SK-N-SH (cell line): ENCODE measurements around the gene SAA1. TPM values are rescaled to one million over a fixed set of nuclear protein-coding genes. Genes with fewer than 3 reads are reported as not detected.
"Not testable (repeated sequence)": the region's sequence is repeated elsewhere in the genome, so short reads cannot be mapped to it uniquely, and the experiment has no call there.

ENCODE experiments used
- CTCF ChIA-PET: fragments of 300-600, 350-600 bp; formaldehyde crosslinking; extraction: SDS; loops from one replicate; lab custom pipeline; 2021; lab: Yijun Ruan, JAX
- POLR2A ChIA-PET: fragments of 350-600 bp; sonication (Branson Sonifier 250); formaldehyde crosslinking; extraction: SDS; loops from one replicate; lab custom pipeline; 2020; ENCODE audit warnings: antibody characterized with exemption, inconsistent platforms; lab: Yijun Ruan, JAX
- DNase-seq: peaks from one replicate; pipeline ENCODE4 v3.0.0; 2012
- H2AFZ ChIP-seq: fragments of 200-600 bp; sonication (generic); 2 replicates; pipeline ENCODE4 v1.8.1; 2016; ENCODE audit warnings: antibody characterized with exemption, mild to moderate bottlenecking, low read depth
- H3F3A ChIP-seq: fragments of 200-600 bp; sonication (generic); replicated peaks from 2 replicates; pipeline ENCODE3; 2016; ENCODE audit warnings: antibody characterized with exemption, mild to moderate bottlenecking; ENCODE audit not compliant: insufficient read depth
- H3K27ac ChIP-seq, 2 experiments: fragments of 200-500 bp in 1 of 2; fragments of 200-600 bp in 1 of 2; sonication (Bioruptor generic) in 1 of 2; sonication (generic), shearing (Covaris generic) in 1 of 2; 2 replicates each; pipeline versions ENCODE4 v1.5.1 to v1.6.1; 2014 to 2016; ENCODE audit warnings: low read depth in 2 of 2, inconsistent platforms in 1 of 2, low read length in 1 of 2, mild to moderate bottlenecking in 1 of 2, mixed read lengths in 1 of 2
- H3K27me3 ChIP-seq: fragments of 200-600 bp; sonication (generic), shearing (Covaris generic); 2 replicates; pipeline ENCODE4 v1.6.1; 2016; ENCODE audit warnings: mixed run types; ENCODE audit not compliant: insufficient read depth
- H3K36me3 ChIP-seq, 2 experiments: fragments of 200-500 bp in 1 of 2; fragments of 200-600 bp in 1 of 2; sonication (Bioruptor generic) in 1 of 2; sonication (generic) in 1 of 2; replicated peaks in 1 of 2; 2 replicates each; pipeline versions ENCODE3 to v1.5.1; 2014 to 2016; ENCODE audit warnings: low read length in 1 of 2, mild to moderate bottlenecking in 1 of 2; ENCODE audit not compliant: insufficient read depth in 2 of 2, control insufficient read depth in 1 of 2
- H3K4me1 ChIP-seq, 2 experiments: fragments of 200-500 bp in 1 of 2; fragments of 200-600 bp in 1 of 2; sonication (Bioruptor generic) in 1 of 2; sonication (generic), shearing (Covaris generic) in 1 of 2; 2 replicates each; pipeline versions ENCODE4 v1.5.1 to v1.6.1; 2014 to 2016; ENCODE audit warnings: low read depth in 1 of 2, low read length in 1 of 2, mixed run types in 1 of 2; ENCODE audit not compliant: insufficient read depth in 2 of 2, control insufficient read depth in 1 of 2
- H3K4me2 ChIP-seq: fragments of 200-600 bp; sonication (generic), shearing (Covaris generic); 2 replicates; pipeline ENCODE4 v1.6.1; 2017; ENCODE audit warnings: mixed run types
- H3K4me3 ChIP-seq, 2 experiments: fragments of 200-500 bp in 1 of 2; fragments of 200-600 bp in 1 of 2; sonication (Bioruptor generic) in 1 of 2; sonication (generic), shearing (Covaris generic) in 1 of 2; 2 replicates each; pipeline versions ENCODE4 v1.5.1 to v1.8.1; 2014 to 2016; ENCODE audit warnings: low read depth in 2 of 2, inconsistent platforms in 1 of 2, low read length in 1 of 2, mild to moderate bottlenecking in 1 of 2, mixed read lengths in 1 of 2, moderate library complexity in 1 of 2
- H3K79me2 ChIP-seq: fragments of 200-600 bp; sonication (generic); 2 replicates; pipeline ENCODE4 v1.8.1; 2017; ENCODE audit warnings: mild to moderate bottlenecking; ENCODE audit not compliant: insufficient read depth
- H3K9ac ChIP-seq: fragments of 200-600 bp; sonication (generic); 2 replicates; pipeline ENCODE4 v1.6.1; 2017; ENCODE audit warnings: mixed run types
- H3K9me2 ChIP-seq: fragments of 200-600 bp; sonication (generic); 2 replicates; pipeline ENCODE4 v1.6.1; 2017; ENCODE audit warnings: mixed run types
- H3K9me3 ChIP-seq: fragments of 200-600 bp; sonication (generic); 2 replicates; pipeline ENCODE4 v1.6.1; 2017; ENCODE audit warnings: mixed run types, mild to moderate bottlenecking, moderate library complexity
- H4K20me1 ChIP-seq: fragments of 200-600 bp; sonication (generic); 2 replicates; pipeline ENCODE4 v1.6.1; 2017; ENCODE audit warnings: mild to moderate bottlenecking, mixed run types; ENCODE audit not compliant: insufficient read depth
- EZH2phosphoT487 ChIP-seq: fragments of 200-600 bp; sonication (generic); IDR thresholded peaks from 2 replicates; pipeline ENCODE4 v1.6.1; 2017; ENCODE audit warnings: low read depth, mixed run types, mild to moderate bottlenecking, antibody characterized with exemption, moderate library complexity, borderline replicate concordance
- FOSL2 ChIP-seq: IDR thresholded peaks from 2 replicates; pipeline ENCODE4 v1.4.0; 2012; ENCODE audit warnings: low read depth, mild to moderate bottlenecking, moderate library complexity, borderline replicate concordance
- NFIC ChIP-seq: IDR thresholded peaks from 2 replicates; pipeline ENCODE4 v1.4.0; 2012; ENCODE audit warnings: borderline replicate concordance
- RCOR1 ChIP-seq: fragments of 150-350 bp; IDR thresholded peaks from 2 replicates; pipeline ENCODE4 v1.6.1; 2017; ENCODE audit warnings: antibody characterized with exemption, low read length
- RFX5 ChIP-seq: IDR thresholded peaks from 2 replicates; pipeline ENCODE4 v1.6.1; 2012; ENCODE audit warnings: mild to moderate bottlenecking, improper control_type of control experiment, low read length
- RXRA ChIP-seq: IDR thresholded peaks from 2 replicates; pipeline ENCODE4 v1.4.0; 2012; ENCODE audit warnings: low read depth, mild to moderate bottlenecking, borderline replicate concordance
- SIN3A ChIP-seq: IDR thresholded peaks from 2 replicates; pipeline ENCODE4 v1.6.1; 2012; ENCODE audit warnings: low read depth, mild to moderate bottlenecking, low read length, moderate library complexity, borderline replicate concordance
- SMC3 ChIP-seq: IDR thresholded peaks from 2 replicates; pipeline ENCODE4 v1.6.1; 2012; ENCODE audit warnings: low read depth, low read length, improper control_type of control experiment
- TEAD4 ChIP-seq: IDR thresholded peaks from 2 replicates; pipeline ENCODE4 v1.4.0; 2012; ENCODE audit warnings: mild to moderate bottlenecking, borderline replicate concordance; ENCODE audit not compliant: insufficient read depth
- USF2 ChIP-seq: fragments of 150-350 bp; IDR thresholded peaks from 2 replicates; pipeline ENCODE4 v1.6.1; 2017; ENCODE audit warnings: antibody characterized with exemption, low read length, low read depth, borderline replicate concordance
- WGBS: methylation state at CpG from one replicate; pipeline ENCODE4 v1.1.6; 2017; ENCODE audit warnings: low lambda C conversion rate; 5-methylcytosine and 5-hydroxymethylcytosine counted together
- polyA plus RNA-seq, 3 experiments: library from polyadenylated mRNA; depleted of rRNA; stranded (reverse); fragments of >200 nt; gene quantifications; 2 replicates each; pipeline ENCODE4 v1.2.3, GENCODE V29; 2012
- TF ChIP-seq, protein P1 (sequence below): fragments of 150-350 bp; IDR thresholded peaks from 2 replicates; pipeline ENCODE4 v1.6.1; 2016; ENCODE audit warnings: mild to moderate bottlenecking, low read depth, low read length

The SAA1 gene
- polyA plus RNA-seq, 1 of the 3 experiments (the other 2 are of a cell fraction): not detected

GRCh38 chr11:18264677-18265555 lies 1.1 kb upstream of the SAA1 start:
- H3K79me2 ChIP-seq: no peaks in the 10 kb centered on the region
- H3K9me3 ChIP-seq: no peaks in the 10 kb centered on the region
- H2AFZ ChIP-seq: no peak overlapping the region
- ChIA-PET POLR2A (no interaction called here), CTCF (interaction anchor here (0.8 to 1.2 kb wide), 2 partner anchors 21 to 94 kb away, joined by 3 to 4 read pairs (median 4); no protein-coding TSS in a partner anchor)
- H3K27me3 ChIP-seq: no peaks in the 10 kb centered on the region
- TF ChIP-seq USF2 (no peak), EZH2phosphoT487 (no peak), TEAD4 (no peak), RFX5 (no peak), NFIC (no peak), SMC3 (no peak), SIN3A (no peak), FOSL2 (no peak), RCOR1 (no peak), RXRA (no peak)
- TF ChIP-seq, protein P1, sequence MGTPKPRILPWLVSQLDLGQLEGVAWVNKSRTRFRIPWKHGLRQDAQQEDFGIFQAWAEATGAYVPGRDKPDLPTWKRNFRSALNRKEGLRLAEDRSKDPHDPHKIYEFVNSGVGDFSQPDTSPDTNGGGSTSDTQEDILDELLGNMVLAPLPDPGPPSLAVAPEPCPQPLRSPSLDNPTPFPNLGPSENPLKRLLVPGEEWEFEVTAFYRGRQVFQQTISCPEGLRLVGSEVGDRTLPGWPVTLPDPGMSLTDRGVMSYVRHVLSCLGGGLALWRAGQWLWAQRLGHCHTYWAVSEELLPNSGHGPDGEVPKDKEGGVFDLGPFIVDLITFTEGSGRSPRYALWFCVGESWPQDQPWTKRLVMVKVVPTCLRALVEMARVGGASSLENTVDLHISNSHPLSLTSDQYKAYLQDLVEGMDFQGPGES: no peak
- WGBS: 65% methylated on average over 1 of the region's 1 CpG
- H4K20me1 ChIP-seq: no peaks in the 10 kb centered on the region
- H3K4me1 ChIP-seq: no peaks in the 10 kb centered on the region
- H3K9me2 ChIP-seq: no peaks in the 10 kb centered on the region
- no peaks in the 10 kb centered on the region for H3F3A ChIP-seq
- no peaks in the 10 kb centered on the region for H3K36me3 ChIP-seq
- no peak overlapping the region for H3K4me2 ChIP-seq
- no peak overlapping the region for H3K27ac ChIP-seq
- H3K9ac ChIP-seq: no peak overlapping the region
- no peak overlapping the region for H3K4me3 ChIP-seq
- DNase-seq: no peak

DNA sequence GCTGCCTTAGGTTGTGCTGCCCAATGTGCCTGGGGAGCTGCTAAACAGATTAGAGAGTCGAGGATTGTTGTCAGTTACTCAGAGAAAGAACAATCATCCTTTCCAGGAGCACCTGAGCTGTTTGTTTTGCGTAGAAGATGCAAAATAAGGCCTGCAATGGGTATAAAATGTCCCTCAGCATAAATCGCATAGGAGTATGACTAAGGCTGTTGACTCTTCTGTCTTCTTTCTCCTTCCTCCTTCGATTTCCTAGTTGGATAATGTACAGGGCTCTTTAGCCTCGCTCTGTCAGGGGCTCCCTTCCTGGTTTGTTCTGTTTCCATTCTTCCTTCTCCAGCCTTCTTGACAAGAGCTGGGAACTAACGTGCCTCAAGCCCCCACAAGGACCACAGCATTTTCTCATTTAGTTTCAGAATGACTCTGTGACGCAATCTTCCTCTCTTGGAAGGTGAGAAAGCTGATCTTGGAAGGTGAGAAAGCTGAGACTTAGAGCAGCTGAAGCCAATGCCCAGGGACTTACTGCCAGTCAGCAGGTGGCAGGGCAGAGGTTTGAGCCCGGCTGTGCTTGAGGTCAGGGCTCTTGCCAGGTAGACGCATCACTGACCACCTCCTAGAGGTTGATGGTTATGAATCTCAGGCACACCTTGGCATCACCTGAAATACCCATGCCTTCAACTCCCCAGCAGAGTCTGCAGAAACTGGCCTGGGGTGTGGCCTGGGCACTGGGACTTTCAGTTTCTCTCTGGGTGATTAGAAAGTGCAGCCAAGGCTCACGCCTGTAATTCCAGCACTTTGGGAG lies 1.5 kb downstream of the SAA1 start:
- H3K9me2 ChIP-seq, H2AFZ ChIP-seq, H3K9me3 ChIP-seq, H3K27ac ChIP-seq, CTCF ChIA-PET, H3K36me3 ChIP-seq, H3K4me3 ChIP-seq, POLR2A ChIA-PET, H3K9ac ChIP-seq, H3K4me1 ChIP-seq, H3F3A ChIP-seq, H4K20me1 ChIP-seq, DNase-seq, H3K4me2 ChIP-seq, H3K27me3 ChIP-seq, H3K79me2 ChIP-seq: not testable (repeated sequence)
- 80% methylated on average over 8 of the region's 10 CpGs for WGBS

DNA sequence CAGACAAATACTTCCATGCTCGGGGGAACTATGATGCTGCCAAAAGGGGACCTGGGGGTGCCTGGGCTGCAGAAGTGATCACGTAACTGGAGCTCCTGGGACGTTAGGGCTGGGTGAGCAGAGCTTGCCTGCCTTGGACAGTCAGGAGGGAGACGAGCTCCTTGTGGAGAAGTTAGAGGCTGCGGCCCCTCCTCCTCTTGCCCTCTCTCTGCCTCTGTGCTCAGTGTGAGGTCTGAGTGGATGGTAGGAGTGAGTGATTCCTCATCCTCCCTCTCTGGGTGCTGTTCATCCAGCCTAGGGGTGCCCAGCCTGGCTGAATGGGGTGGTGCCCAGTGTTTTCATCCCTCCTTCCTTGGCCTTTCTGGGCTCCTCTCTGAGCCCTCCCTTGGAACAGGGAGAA lies 3.2 kb downstream of the SAA1 start:
- H3K4me3 ChIP-seq, POLR2A ChIA-PET, H3K79me2 ChIP-seq, H2AFZ ChIP-seq, H3K9ac ChIP-seq, H3K4me2 ChIP-seq, H3K9me2 ChIP-seq, H4K20me1 ChIP-seq, H3K27me3 ChIP-seq, H3K36me3 ChIP-seq, H3K27ac ChIP-seq, H3K9me3 ChIP-seq, H3F3A ChIP-seq, DNase-seq, H3K4me1 ChIP-seq: not testable (repeated sequence)
- CTCF ChIA-PET: interaction anchor here (1.5 to 1.6 kb wide), 2 partner anchors 25 to 163 kb away, joined by 3 to 5 read pairs; partner anchors contain the start of gene SAAL1
- WGBS: no CpG with 5 or more reads among the region's 5 CpGs
